ENCODE measurements around the gene GSTK1. TPM values are rescaled to one million over a fixed set of nuclear protein-coding genes. Genes with fewer than 3 reads are reported as not detected.

The GSTK1 gene
- total and polyA plus RNA-seq, 9 of the 15 experiments (the other 6 are each of a cell fraction or from before 2014, with no cell fraction given) = 155 to 441 (median 233) TPM

- TF ChIP-seq ZMIZ1 (IDR thresholded peaks at IDR 0.05; ENCODE audit: low read depth in 2 of 2, low read length in 2 of 2) (no peak), SREBF2 (CRISPR knock-in tag; IDR thresholded peaks at IDR 0.05) (no peak), DDX20 (tag; IDR thresholded peaks at IDR 0.05; ENCODE audit: low read depth) (no peak), ZNF407 (IDR thresholded peaks at IDR 0.05; ENCODE audit: low read depth) (no peak), ZNF511 (CRISPR knock-in tag; IDR thresholded peaks at IDR 0.05) (no peak), ZNF780A (CRISPR knock-in tag; IDR thresholded peaks at IDR 0.05) (no peak), TGIF2 (CRISPR knock-in tag; IDR thresholded peaks at IDR 0.05) (no peak), ARID1B (IDR thresholded peaks at IDR 0.05) (no peak), ZNF436 (CRISPR knock-in tag; IDR thresholded peaks at IDR 0.05) (no peak), ID3 (CRISPR knock-in tag; IDR thresholded peaks at IDR 0.05) (no peak), ID3 (tag; IDR thresholded peaks at IDR 0.05) (no peak), SLC30A9 (CRISPR knock-in tag; IDR thresholded peaks at IDR 0.05) (no peak), HES1 (IDR thresholded peaks at IDR 0.05; ENCODE audit: low read depth) (no peak), KLF10 (CRISPR knock-in tag; IDR thresholded peaks at IDR 0.05) (no peak), SIRT6 (IDR thresholded peaks at IDR 0.05; ENCODE audit: low read depth, low read length) (no peak)
Measured at GRCh38 chr7:143305423-143306070, 42.3 kb downstream of the GSTK1 start (continued).

All from K562 (cell line).